AG09309 (cell line): ENCODE results near the gene GRK5.

Experiments used
- DNase-seq: peaks from one replicate; pipeline ENCODE4 v3.0.0-alpha.2; 2010; ENCODE audit warnings: low read depth
- H3K4me3 ChIP-seq: 2 replicates; pipeline ENCODE4 v1.5.1; 2011; ENCODE audit warnings: mild to moderate bottlenecking, low read depth, low read length, moderate library complexity; ENCODE audit not compliant: control insufficient read depth
- TF ChIP-seq, protein P1 (sequence below): IDR thresholded peaks from 2 replicates; pipeline ENCODE4 v1.5.1; 2011; ENCODE audit warnings: mild to moderate bottlenecking, low read depth, low read length, inconsistent platforms; ENCODE audit not compliant: insufficient read depth, control insufficient read depth; ENCODE audit errors: missing control alignments

GRK5 gene

DNA sequence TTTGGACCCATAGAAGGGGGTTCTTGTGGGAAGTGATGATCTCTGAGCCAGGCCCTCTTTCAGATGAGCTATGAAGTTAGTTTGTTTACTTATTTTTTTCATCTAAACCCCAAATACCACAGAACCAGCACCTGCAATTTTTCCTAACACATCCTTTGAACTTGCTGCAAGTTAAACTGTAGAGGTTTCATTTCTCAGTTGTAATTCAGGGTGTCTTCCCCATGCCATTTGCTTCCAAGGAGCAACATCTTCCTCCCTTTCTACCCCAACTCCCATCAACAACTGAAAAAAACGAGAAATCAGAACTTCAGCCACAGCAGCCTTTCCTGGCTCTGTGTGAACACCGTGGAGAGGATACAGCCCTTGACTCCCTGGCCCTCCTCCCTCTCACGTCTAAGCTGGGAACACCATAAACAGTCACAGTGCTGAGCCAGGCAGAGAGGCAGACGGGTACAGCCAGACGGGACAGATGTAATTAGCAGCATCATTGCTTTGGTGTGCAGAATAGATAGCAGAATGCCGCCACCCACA is 271.5 kb downstream of the GRK5 start:
- TF ChIP-seq, protein P1, sequence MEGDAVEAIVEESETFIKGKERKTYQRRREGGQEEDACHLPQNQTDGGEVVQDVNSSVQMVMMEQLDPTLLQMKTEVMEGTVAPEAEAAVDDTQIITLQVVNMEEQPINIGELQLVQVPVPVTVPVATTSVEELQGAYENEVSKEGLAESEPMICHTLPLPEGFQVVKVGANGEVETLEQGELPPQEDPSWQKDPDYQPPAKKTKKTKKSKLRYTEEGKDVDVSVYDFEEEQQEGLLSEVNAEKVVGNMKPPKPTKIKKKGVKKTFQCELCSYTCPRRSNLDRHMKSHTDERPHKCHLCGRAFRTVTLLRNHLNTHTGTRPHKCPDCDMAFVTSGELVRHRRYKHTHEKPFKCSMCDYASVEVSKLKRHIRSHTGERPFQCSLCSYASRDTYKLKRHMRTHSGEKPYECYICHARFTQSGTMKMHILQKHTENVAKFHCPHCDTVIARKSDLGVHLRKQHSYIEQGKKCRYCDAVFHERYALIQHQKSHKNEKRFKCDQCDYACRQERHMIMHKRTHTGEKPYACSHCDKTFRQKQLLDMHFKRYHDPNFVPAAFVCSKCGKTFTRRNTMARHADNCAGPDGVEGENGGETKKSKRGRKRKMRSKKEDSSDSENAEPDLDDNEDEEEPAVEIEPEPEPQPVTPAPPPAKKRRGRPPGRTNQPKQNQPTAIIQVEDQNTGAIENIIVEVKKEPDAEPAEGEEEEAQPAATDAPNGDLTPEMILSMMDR, result no peak
- no peak overlapping the region for H3K4me3 ChIP-seq
- DNase-seq, result no peak

DNA sequence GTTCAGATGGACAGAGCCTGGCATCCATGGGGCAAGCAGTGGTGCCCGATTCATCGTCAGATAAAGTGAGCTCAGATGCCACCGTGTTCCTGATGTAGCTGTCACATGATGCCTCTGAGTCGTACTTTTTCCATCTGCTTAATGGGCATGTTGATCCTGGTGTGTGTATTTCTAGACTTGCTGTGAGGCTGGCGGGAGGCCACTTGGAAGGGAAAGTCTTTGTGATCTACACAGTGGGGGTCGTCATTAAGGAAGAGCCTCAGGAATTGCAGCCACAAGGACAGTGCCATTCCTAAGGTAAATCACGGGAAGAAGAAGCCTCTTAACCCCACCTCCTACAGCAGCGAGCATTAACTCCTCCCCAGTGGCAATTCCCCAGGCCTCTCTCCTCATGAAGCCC is 272.2 kb downstream of the GRK5 start:
- TF ChIP-seq, protein P1, result no peak
- DNase-seq, result no peak
- H3K4me3 ChIP-seq, result no peak overlapping the region

DNA sequence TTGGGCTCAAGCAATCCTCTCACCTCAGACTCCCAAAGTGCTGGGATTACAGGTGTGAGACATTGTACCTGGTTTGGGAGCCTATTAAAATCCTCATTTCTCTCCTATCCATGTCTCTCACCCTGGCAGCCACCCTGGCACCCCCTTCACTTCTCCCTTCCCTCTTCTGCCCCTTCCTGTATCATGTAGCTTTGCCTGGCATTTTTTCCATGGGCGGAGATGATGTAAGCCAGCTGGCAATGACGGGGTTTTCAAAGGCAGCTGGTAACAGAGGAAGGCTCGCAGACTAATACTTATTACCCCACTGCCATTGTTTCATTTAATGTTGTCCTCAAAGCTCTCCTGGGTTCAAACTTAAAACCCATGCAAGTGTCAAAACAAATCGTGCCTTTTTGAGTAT is 273.3 kb downstream of the GRK5 start:
- TF ChIP-seq, protein P1, result no peak
- no peak overlapping the region for H3K4me3 ChIP-seq
- DNase-seq, result no peak

DNA sequence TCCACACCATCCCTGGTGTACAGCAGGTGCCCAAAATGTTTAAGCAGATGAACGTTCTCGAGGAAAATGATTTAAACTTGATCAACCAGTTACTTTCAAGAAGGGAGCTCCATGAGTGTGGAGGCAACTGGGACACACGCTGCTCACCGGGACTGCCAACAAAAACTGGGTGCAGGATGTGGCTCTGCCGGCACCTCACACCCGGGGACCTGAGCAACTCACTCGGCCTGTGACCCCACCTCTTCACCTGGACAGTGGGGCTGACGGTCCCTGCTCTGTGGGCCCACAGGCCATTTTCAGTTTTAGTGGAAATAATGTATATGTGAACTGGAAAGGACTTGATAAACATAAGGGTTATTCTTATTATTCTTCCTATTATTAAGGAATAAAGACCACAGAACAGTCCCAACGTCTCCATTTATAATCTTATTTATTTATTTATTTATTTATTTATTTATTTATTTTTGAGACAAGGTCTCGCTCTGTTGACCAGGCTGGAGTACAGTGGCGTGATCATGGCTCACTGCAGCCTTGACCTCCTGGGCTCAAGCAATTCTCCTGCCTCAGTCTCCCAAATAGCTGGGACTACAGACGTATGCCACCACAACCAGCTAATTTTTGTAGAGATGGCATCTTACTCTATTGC is 274.5 kb downstream of the GRK5 start:
- TF ChIP-seq, protein P1, result no peak

DNA sequence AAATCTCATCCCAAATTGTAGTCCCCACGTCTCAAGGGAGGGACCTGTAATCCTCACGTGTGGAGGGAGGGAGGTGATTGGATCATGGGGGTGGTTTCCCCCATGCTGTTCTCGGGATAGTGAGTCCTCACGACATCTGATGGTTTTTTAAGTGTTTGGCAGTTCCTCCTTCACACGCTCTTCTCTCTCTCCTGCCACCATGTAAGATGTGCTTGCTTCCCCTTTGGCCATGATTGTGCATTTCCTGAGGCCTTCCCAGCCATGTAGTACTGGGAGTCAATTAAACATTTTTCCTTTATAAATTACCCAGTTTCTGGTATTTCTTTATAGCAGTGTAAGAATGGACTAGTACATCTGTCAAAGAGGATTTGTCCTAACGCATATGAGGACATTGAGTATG is 275.6 kb downstream of the GRK5 start:
- DNase-seq, result no peak
- H3K4me3 ChIP-seq, result no peak overlapping the region
- TF ChIP-seq, protein P1, result no peak

More for the DNA sequence above, 274.5 kb downstream of the GRK5 start:
- no peak for DNase-seq
- H3K4me3 ChIP-seq, result no peak overlapping the region

DNA sequence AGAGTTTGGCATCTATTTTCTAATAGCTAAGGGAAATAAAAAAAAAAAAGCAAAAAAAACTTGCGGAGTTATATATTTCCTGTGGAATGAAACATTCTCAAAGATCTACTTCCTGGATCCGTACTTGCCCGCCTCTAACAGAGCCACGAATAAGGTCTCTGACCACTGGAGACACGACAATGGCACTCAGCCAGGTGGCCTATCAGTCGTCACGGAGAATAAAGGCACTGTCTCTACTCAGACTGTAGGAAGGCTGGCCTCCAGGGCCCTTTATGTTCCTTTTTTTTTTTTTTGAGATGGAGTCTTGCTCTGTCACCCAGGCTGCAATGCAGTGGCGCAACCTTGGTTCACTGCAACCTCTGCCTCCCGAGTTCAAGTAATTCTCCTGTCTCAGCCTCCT is 276.5 kb downstream of the GRK5 start:
- no peak for DNase-seq
- TF ChIP-seq, protein P1, result no peak
- no peak overlapping the region for H3K4me3 ChIP-seq
